ENCODE data around the gene IDH3B.
"Not testable (repeated sequence)": the region's sequence is repeated elsewhere in the genome, so short reads cannot be mapped to it uniquely, and the experiment has no call there.

Gene IDH3B
- total RNA-seq: 96.6 to 140 (median 102) reads per million in 4 experiments

GRCh38 chr20:2663887-2664719, at the start of gene IDH3B:
Gene IDH3B, minus strand, starts transcription at chr20:2664216. Its CDS starts 28 bp downstream, at chr20:2664188.
- peak; percentile 85 for DNase-seq

GRCh38 chr20:2713285-2713684, 49.3 kb upstream of the IDH3B start:
- no peak for DNase-seq

GRCh38 chr20:2709205-2709981, 45.4 kb upstream of the IDH3B start:
- DNase-seq: no peak

GRCh38 chr20:2708665-2709064, 44.6 kb upstream of the IDH3B start:
- no peak for DNase-seq

- DNase-seq: no peak
Measured at GRCh38 chr20:2708073-2708415, 44.0 kb upstream of the IDH3B start.

GRCh38 chr20:2707353-2708072, 43.5 kb upstream of the IDH3B start:
- DNase-seq: no peak

- DNase-seq: no peak
Measured at GRCh38 chr20:2706688-2707352, 42.8 kb upstream of the IDH3B start.

GRCh38 chr20:2705931-2706645, 42.1 kb upstream of the IDH3B start:
- DNase-seq: no peak

GRCh38 chr20:2703716-2704475, 39.9 kb upstream of the IDH3B start:
- no peak for DNase-seq

- no peak for DNase-seq
Measured at GRCh38 chr20:2701671-2702081, 37.7 kb upstream of the IDH3B start.

GRCh38 chr20:2700913-2701620, 37.1 kb upstream of the IDH3B start:
- DNase-seq: no peak

GRCh38 chr20:2699775-2700413, 35.9 kb upstream of the IDH3B start:
- no peak for DNase-seq

GRCh38 chr20:2698912-2699311, 34.9 kb upstream of the IDH3B start:
- DNase-seq: no peak

- no peak for DNase-seq
Measured at GRCh38 chr20:2698186-2698817, 34.3 kb upstream of the IDH3B start.

GRCh38 chr20:2697768-2698167, 33.8 kb upstream of the IDH3B start:
- no peak for DNase-seq

- DNase-seq: no peak
Measured at GRCh38 chr20:2696646-2697045, 32.6 kb upstream of the IDH3B start.

GRCh38 chr20:2695984-2696525, 32.0 kb upstream of the IDH3B start:
- DNase-seq: not testable (repeated sequence)

- DNase-seq: no peak
Measured at GRCh38 chr20:2695206-2695983, 31.4 kb upstream of the IDH3B start.

Data from effector CD8-positive, alpha-beta T cell (primary cell).